GM12872 (cell line): Measurements from ENCODE around the gene MBNL2.

Experiments
- TF ChIP-seq, protein P1 (sequence below): IDR thresholded peaks from 3 replicates; pipeline ENCODE4 v1.5.1; 2011; ENCODE audit warnings: low read depth, mild to moderate bottlenecking, low read length, moderate library complexity; ENCODE audit not compliant: insufficient read depth

MBNL2 gene

DNA sequence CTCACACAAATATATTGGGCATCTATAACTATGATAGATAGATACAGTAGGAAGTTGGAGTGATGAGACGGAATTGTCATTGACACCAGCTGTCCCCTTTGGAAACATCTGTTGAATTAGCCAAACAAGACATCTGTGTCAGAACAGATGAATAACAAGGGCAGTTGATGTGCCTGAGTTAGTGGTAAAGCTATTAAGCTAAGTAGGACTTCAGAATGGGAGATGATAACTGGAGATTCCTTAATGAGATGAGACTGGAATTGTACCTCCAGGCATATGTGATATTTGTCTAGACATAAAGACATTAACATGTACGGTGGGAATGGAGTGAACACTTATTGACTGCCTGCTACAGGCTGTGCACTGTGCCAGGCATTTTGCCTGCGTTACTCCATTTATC is 78.7 kb downstream of the MBNL2 start:
- TF ChIP-seq, protein P1, sequence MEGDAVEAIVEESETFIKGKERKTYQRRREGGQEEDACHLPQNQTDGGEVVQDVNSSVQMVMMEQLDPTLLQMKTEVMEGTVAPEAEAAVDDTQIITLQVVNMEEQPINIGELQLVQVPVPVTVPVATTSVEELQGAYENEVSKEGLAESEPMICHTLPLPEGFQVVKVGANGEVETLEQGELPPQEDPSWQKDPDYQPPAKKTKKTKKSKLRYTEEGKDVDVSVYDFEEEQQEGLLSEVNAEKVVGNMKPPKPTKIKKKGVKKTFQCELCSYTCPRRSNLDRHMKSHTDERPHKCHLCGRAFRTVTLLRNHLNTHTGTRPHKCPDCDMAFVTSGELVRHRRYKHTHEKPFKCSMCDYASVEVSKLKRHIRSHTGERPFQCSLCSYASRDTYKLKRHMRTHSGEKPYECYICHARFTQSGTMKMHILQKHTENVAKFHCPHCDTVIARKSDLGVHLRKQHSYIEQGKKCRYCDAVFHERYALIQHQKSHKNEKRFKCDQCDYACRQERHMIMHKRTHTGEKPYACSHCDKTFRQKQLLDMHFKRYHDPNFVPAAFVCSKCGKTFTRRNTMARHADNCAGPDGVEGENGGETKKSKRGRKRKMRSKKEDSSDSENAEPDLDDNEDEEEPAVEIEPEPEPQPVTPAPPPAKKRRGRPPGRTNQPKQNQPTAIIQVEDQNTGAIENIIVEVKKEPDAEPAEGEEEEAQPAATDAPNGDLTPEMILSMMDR, result no peak

DNA sequence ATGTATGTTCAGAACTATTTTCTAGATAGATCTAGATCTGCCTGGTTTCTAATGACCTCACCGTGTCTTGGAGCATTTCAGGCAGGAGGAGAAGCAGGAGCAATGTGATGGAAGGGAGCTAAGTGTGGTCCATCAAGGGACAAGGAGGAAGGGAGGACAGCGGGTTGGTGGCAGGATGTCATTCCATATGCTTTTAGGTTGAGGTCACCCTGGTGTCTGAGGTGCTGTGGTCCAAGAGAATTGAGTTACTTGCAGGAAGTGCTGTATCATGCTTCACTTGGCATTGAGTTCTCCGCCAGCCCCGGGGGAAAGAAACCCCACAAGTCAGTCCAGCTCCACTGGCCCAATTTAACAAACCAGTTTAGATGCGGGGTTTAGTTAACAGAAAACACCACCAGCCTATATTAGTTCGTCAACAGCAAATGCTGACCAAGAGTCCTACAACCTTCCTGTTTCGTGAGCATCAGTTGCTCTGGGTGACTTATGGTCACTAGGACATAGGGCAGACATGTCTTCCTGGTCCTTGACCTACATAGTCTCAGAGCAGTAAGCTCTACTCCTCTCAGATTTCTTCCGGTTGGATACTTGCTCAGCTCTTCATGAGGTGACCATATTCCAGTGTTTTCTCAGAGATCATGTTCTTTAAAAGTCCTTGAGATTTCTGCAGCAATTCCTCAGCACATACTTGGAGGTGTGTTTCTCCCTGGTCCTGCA is 79.4 kb downstream of the MBNL2 start:
- TF ChIP-seq, protein P1, result no peak

DNA sequence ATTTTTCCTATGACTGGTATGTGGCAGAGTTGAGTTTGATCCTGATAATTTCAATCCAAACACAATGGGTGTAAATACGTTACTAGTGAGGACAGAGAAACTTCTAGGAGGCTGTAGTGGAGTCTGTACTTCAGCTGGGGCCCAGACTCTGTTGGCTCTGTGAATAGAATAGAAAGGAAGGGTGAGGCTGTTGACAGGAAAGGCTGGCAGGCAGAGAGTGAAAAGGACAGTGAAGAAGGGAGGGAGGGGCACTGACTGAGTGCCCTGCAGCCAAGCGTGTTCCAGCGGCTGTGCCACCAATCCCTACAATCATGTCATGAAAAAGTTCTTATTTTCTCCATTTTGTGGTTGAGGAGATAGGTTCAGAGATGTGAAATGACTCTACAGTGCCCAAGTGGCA is 80.5 kb downstream of the MBNL2 start:
- TF ChIP-seq, protein P1, result no peak

DNA sequence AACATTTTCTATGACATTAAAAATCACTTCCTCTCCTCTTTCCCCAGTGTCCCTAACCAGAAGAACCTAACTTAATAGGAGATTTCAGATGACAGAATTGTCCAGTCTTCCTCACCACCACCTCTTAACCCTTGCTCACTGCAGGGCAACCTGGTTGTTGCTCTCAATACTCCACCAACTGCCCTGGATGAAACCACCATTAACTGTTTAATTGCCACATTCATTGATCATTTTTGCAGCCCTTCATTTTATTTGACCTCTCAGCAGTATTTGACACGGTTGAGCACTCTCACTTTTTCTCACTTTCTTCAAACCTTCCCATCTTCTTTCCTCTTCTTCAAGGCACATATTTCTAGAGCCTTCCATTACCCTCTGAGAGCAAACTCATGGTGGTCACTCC is 84.0 kb downstream of the MBNL2 start:
- TF ChIP-seq, protein P1, result no peak

DNA sequence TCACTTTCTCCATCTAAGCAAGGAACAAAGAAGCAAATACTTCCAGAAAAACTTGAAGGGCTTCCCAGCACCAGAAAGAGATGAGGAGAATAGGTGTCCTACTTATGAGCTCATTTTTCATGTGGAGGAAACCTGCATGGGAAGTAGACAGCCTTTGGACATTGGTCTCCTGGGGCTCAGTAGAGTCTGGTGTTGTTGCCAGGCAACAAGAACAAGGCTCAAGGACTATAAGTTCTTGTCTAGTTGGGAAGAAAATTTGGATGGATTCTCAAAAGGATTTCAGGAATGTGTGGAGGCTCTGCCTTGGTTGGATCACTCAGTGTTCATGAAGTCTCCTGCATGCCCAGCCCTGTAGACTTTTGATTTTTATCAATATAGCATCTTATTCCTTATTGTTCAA is 84.5 kb downstream of the MBNL2 start:
- TF ChIP-seq, protein P1, result no peak

DNA sequence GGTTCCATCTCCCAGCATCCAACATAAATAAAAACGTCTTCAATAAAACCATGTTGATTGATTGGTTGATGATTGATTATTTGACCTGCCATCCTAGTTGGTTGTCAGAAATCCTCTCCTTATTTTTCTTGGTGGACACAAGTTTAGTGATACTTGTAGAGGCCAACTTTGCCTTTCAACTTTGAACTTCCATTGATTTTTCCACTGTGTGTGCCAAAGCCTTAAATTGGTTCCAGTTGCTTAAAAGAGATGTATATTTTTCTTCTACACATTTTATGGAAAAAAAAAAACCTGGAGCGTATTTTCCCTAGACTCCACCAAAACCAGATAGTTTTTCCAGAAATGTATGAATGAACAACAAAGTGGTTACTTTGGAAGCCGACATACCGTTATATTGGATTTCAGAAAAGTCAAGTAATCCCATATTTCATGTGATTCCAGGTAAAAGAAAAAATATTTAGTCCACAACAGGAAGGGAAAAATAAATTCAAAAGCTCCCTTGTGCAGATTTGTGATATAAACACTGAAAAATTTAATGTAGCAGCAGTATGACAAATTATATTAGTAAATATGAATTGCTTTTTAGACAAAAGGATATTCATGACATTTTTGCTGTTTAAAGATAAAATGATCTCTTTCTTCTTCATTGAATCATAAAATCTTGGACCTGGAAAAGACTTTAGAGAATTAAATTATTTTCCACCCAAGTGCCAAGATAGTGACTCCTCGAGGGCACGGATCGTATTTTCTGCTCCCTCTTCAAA is 85.2 kb downstream of the MBNL2 start:
- TF ChIP-seq, protein P1, result no peak

DNA sequence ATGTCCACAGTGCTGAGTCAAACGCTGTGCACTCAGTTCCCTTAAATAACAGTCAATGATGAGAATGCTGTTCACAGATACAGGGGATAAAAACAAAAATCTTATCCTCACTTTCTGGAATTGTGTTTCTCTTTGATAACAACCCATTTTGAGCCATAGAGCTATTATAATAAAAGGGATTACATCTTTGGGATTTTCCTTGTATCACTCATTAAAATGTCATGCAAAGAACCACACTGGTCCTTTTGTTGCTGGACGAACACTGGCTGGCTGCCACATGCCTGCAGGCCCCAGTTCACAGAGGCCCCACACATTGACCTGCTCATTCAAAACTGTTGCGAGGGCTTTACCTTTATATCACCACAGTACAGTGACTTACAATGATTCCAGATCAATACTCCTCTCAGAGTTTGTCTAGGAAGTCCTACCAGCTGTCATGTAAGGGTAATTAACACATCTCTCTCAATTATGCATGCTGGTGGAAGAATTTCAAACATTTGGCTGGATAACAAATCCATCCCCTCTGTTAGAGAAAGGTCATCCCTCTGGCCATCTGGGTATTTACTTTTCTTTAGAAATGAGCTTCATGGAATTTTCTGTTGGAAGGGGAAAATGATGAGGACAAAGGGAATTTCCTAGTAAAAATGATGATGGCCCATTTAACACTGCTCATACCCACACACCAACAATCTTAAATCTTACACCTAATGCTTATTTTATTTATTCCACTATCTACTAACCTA is 85.9 kb downstream of the MBNL2 start:
- TF ChIP-seq, protein P1, result no peak
